CD1c-positive myeloid dendritic cell (primary cell): ENCODE measurements around the gene HHATL.
"Not testable (repeated sequence)": the region's sequence is repeated elsewhere in the genome, so short reads cannot be mapped to it uniquely, and the experiment has no call there.

Source experiments
- DNase-seq: peaks from one replicate; pipeline ENCODE4 v3.0.0-alpha.2; 2016; ENCODE audit errors: extremely low spot score

The HHATL gene

DNA sequence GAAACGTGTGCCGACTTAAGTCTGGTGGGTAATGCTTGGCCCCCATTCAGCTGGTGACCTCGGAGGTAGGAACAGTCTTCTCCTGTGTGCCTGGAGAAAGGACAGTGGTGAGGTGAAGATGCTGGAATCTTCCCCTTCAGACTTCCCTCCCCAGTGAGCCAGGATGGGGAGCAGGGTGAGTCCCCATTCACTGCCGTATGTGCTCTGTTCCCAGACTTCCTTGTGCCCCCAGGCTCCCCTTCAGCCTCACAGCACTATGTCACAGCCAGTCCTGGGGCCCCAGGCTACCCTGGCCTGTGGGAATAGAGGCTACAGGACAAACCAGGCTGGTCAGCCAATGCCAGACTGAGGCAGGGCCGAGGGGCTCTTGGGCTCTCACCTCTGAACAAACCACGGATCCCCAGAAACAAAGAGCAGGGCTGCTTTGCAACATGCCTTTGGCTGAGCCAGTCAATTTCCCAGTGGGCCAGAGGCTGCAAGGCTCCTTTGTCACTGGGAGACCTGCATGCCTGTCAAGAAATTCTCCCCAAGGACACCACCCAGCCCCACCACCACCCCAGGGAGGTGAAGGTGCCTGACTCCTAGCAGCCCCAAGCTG lies 31.8 kb upstream of the HHATL start:
- no peak for DNase-seq

DNA sequence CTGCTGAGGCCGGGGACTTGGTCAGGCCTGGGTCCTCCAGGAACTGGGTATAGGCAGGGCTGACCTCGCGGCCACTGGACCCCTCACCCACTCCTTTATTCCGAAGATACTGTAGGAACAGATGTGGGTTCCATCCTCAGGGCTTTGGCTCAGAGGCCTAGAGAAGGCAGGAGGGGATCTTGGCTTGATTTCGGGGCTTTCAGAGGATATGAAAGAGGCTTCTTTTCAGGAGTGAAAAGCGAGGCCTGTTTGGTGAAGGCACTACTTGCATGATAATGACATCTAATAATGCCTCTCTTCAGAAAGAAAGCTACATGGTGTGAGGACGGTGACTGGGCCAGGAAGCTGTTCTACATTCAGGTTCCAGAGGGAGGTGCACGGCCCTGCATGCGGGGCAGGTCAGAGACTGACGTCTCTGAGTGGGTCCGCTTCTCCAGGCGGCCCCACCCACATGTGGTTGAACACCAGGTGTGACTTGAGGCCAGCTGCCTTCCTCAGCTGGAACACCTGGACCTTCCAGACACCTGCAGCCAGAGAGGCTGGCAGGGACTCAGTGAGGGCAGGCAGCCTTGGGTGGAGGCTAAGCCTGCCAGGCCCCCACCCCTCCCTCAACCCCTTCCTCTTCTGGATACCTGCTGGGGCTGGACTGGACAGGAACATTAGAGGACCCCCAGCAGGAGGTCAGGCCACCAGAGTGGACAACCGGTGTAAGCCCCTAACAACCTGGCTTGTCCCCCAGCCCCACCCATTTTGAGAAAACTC lies 31.1 kb upstream of the HHATL start:
- no peak for DNase-seq

DNA sequence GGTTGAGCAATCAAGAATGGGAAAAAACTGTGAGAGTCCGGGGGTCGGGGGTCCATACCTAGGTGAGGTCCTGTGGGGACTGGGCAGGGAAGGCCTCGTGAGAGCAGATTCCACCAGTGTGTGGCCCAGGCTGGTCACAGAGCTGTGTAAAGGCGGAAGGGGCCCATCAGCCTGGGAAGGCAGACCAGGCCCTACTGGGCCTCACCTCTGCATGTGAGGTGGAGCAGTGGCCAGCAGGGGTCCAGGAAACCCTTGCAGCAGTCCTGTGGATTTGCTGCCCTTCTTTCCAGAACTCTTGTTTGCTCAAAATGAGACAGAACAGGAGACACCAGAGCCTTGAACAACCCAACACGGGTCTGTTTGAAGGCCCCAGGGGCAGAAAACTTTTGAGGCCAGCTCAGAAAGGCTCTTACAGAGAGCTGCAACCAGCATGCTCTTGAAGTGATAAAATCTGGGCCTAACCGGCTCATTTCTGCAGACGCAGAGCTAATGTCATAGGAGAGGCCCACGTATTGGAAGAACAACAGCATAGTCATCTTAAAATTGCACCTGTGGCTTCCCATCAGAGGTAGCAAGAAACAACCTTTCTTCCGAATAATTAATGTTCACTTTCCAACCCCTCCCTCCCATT lies 30.3 kb upstream of the HHATL start:
- no peak for DNase-seq

DNA sequence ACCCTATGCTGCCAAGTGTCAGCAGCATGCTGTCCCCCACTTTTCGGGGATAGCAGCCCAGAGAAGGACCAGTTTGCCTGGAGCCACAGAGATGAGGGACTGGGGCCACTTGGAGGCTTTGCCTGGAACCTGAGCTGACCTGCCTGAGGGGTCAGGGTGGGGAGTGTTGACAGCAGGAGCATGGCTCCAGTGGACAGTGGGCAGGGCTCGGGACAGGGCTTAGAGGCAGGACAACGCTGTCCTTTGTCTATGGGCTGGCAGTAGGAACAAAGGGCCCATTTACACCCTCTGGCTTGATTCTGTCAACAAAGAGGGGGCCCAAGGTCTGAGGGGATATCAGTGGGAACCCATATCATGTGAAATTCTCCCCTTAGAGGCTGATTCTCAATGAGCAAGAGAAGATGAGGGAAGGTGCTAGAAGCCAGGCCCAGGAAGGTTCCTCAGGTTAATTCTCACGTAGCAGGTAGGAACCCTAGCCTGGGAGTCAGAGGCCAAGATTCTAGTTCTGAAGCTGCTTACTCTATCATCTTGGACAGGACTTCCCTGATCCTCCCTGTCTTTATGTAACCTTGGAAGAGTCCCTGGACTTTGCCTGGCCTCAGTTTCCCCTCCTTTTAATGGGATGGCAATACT lies 29.7 kb upstream of the HHATL start:
- DNase-seq: no peak

DNA sequence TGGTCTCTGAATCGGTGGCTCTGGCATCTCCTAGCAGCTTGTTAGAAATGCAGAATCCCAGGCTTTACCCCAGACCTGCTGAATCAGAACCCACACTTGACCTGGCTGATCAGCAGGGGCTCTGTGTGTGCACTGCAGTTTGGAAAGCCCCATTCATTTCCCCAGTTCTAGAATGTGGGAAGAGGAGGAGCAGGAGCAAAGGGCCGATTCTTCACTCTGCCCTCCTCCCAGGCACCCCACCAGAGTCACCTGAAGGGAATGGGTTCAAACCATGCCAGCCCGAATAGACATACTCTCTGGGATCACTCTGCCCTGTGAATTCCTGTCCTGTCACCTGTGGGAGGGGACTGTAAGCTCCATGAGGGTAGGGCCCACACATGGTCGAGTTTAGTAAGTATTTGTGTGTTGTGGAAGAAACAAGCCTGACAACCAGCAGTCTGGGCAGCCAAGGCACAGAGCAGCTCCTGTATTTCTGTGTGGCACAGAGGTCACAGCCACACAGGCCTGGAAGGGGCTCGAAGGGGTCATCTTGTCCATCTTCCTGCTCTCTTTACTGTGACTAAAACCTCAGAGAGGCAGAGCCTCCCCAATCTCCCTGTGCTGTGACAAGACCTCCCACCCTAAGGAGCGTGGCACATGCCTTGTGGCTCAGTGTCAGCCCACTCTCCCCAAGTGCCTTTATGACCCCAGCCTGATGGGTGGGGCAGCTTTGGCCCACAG lies 29.0 kb upstream of the HHATL start:
- no peak for DNase-seq

DNA sequence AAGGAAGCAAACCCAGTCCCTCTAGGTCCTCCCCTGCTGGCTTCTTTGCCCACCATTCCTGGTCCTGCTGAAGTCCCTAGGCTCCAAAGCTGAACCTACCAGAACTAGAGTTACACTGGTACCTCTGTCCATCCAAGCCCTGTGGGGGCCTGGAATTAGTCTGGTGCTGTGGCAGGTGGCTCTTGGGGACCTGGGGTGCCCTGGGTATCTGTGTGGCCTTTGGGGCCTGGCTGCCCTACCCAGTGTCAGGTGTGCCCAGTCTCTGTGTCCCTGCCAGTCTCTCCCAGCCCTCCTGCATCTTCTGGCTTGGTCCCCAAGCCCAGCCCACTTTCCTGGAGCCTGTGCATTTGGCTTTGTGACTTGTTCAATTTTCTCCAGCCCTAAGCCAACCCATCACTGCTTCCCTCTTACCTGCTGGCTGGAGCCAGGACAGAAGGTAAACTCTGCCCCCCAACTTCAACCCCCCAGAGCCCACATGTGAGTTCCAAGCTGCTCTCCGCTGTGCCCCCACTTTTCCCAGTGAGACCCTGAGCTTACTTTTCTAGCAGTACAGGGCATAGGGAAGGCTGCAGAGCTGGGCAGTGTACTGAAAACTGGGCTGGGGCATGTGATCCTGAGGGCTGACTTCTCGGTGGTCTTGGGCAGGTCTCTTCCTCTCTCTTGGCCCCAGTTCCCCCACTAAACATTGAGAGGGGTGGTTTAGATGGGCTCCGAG lies 28.3 kb upstream of the HHATL start:
- no peak for DNase-seq

DNA sequence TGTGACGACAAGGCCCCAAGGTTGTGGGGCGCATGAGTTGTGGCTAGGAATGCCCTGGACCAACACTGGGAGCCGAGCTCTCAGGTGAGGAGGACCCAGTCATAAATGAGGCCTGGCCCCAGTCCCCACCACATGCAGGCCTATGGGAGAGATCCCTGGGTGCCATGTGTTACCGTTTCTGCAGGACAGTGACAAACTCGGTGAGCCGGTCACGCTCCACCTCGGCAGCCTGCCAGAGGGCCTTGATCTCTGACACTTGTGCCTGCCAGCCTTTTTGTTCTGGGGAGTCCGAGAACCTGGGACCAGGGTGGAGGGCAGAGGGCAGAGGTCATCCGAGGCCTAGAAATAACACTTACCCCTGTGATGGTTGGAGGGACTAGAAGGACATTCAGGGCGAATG lies 27.7 kb upstream of the HHATL start:
- DNase-seq: no peak

DNA sequence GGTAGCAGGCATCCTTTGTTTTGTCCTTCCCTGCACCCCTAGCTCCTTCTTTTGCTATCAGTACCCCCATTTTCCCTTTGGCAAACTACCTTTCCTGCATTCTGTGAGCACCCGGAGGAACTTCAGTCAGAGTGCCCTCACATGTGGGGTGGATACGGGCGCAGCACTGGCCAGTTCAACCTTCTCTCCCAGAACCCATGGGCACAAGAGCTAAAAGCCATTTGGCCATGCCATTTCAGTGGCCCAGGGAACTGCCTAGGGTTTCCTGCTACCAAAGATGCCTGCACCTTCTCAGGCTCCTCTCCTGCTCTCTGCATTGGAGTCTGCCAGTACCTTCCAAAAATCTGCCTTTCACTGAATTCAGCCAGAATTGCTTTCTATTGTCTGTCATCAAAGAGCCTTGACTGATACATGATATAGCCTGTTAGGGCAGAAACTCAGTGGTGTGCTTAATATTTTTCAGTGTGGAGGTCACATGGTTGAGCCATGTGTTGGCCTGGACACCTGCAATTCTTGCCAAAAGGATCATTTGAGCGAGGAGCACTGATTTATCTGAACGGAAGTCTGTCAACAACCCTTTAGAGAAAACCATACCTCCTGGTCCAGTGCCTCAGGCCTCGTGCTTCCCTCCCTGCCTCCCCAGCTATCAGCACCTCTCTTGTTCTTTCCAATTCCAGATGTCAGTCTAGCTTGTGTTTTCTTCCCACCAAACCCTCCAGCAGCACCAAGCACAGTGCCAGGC lies 27.0 kb upstream of the HHATL start:
- no peak for DNase-seq

DNA sequence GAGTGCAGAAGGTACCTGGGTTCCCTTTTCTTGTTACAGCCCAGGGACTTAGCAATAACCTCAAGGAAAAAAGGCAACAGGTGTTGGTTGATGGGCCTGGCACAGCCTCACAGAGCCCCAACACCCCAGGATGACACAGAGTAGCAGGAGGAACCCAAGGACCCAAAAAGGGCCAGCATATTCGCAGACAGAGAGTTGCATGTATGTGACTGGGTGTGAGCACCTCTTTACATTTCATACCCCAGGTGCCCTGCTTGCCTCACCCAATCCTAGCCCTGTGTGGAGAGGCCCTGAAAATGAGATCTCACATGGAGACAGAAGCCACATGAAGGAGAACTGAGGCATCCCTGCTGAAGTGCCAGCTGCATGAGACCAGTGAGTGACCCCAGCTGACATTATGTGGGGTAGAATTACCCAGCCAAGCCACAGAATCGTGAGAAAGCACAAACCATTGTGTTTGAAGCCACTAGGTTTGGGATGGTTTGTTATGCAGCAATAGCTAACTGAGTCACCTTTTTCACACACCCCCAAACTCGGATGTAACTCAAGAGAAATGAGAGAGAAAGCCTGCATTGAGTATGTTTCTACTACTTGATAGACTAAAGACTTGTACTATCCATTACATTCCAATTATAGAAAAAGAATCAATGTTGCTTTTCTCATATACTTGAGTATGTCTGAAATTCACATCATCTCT lies 26.2 kb upstream of the HHATL start:
- no peak for DNase-seq

DNA sequence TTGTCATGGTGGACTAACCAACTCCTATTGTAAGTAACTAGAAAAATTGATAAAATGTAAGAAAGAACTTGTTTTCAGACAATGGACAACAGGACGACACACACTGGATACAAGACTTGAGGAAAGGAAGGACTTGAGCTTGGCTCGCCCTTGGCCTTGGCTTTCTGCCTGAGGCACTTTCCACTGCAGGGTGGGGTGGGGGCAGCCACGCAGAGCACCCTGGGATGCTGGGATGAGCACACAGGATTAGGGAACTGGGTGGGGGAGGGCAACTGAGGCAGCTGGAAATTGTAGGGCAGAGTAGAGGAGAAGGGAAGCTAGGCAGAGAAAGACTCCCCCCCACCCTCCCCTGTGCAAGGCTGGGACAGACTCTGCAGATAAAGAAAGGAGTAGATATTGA lies 25.5 kb upstream of the HHATL start:
- no peak for DNase-seq

DNA sequence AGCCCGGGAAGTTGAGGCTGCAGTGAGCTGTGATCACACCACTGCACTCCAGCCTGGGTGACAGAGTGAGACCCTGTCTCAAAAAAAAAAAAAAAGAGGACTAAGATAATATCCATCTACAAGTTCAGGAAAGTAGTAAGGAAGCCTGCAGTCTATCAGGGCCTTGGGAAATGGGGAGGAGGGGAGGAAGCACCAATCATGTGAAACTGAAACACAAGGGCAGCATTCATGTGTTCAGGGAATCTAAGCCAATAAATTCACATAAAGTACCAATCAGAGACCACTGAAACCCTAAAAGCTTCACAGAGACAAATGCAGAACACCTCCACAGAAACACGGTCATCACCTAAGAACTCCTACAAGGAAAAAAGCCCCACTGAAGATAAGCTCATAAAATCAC lies 22.9 kb upstream of the HHATL start:
- DNase-seq: no peak

DNA sequence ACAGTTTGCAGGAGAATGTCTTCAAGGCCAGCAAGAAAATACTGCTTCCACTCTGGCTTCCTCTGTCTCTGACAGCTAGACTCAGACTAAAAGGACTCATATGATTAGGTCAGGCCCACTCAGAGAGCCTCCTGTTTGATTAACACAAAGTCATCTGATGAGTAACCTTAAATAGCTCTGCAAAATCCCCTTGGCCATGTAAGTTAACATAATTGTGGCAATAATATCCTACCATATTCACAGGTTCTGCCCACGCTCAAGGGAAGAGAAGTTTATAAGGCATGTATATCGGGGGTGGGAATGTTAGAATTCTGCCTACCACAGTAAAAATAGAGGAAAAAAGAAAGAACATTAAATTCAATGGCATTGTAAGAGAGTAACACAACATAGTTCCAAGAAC lies 20.6 kb upstream of the HHATL start:
- DNase-seq: no peak

DNA sequence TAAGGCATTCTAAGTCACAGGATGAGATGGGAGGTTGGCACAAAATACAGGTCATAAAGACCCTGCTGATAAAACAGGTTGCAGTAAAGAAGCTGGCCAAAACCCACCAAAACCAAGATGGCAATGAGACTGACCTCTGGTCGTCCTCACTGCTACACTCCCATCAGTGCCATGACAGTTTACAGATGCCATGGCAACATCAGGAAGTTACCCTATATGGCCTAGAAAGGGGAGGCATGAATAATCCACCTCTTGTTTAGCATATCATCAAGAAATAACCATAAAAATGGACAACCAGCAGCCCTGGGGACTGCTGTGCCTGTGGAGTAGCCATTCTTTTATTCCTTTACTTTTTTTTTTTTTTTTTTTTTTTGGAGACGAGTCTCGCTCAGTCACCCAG lies 19.8 kb upstream of the HHATL start:
- DNase-seq: not testable (repeated sequence)

DNA sequence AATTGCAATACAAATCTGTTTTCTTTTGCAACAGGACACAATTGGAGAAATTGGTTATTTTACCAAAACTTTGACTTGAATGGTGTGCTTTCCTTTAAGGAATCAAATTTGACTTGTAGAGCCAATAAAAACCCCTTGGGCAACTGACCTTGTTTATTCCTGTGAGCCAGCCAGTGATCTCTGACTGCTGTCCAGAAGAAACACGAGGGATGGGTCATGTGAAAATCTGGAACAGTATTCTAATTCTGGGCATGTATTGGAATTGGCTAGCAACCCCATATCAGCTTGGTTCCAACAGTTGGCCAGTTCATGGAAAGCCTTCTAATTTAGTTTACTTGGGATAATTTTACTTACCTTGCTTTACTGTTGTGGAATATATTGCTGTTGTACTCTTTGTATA lies 19.1 kb upstream of the HHATL start:
- DNase-seq: no peak

DNA sequence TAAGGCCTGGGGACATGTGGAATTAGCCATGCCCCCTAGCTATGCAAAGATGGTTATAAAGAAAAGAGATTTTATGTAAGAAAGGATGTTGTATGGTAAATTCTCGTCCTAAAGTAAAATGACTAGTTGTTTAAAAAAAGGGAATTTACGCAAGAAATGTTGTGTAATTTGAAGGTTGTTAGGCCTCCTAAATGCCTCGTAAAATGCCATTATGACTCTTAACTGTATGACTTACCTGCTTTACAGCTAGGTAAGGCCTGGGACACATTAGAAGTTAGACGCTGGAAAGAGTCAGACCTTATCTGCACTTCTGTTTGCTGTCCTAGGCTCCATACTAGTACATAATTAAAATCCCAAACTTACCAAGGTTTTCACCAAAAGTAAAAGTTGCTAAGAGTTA lies 17.5 kb upstream of the HHATL start:
- peak; percentile 45 for DNase-seq

DNA sequence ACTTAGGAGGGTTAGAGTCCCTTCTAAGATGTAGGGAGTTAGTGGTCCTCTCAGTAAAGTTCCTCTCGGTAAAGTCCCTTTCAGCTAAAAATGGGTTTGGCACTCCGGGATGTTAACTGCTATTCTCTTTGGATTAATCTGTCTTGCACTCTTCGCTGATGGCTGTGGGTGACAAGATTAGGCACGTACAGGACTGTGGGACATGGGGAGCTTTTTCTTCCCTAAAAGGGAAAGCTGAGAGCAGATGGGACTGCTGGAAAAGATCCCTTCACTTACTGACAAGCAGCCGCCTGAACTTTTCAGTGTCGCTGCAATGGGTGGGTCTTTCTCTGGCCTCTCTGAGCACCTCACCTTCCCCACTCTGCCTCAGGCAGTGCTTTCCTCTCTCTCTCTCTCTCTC lies 16.4 kb upstream of the HHATL start:
- no peak for DNase-seq

DNA sequence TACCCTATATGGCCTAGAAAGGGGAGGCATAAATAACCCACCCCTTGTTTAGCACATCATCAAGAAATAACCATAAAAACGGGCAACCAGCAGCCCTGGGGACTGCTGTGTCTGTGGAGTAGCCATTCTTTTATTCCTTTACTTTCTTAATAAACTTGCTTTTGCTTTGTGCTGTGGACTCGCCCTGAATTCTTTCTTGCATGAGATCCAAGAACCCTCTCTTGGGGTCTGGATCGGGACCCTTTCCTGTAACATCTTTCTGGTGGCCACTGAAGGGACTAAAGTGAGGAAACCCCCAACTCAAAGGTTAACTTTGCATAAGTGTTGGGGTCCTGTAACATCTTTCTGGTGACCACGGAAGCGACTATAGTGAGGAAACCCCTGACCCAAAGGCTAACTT lies 15.7 kb upstream of the HHATL start:
- no peak for DNase-seq

DNA sequence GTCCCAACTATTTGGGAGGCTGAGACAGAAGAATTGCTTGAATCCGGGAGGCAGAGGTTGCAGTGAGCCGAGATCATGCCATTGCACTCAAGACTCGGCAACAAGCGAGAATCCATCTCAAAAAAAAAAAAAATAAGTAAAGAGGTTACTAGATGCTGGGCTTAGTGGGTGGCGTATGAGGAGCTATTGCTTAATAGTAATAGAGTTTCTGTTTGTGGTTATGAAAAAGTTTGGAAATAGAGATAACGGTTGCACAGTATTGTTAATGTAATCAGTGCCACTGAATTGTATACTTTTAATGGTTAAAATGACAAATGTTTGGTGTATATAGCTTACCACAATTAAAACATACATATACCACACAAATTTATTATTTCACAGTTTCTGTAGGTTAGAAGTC lies 14.7 kb upstream of the HHATL start:
- DNase-seq: peak; percentile 7

DNA sequence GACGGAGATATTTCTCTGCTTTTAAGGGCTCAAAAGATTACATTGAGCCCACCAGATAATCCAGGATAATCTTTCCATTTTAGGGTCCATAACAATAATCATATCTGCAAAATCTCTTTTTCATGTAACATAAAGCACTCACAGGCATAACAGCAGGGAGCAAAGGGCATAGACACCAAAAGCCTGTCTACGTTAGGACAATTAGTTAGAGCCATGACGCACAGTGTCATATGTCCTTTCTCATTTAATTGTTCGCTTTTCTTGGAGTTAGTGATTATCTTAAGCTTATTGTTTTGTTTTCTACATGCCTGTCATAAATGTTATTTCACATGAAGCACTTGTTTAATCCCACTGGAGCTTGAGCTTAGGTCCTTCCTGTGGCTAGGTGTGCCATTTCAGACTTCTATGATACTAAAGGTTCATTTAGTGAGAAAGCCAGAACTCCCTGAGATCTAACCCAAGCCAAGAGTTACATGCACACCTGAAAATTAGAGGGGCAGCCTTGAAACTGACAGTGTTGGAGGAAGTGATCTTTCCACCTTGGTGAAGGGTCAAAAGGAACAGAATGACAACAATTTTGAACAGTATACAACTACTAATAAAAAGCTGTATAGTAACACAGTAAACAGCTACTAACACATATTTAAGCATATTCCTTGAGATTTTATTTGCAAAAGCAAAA lies 11.7 kb upstream of the HHATL start:
- no peak for DNase-seq

DNA sequence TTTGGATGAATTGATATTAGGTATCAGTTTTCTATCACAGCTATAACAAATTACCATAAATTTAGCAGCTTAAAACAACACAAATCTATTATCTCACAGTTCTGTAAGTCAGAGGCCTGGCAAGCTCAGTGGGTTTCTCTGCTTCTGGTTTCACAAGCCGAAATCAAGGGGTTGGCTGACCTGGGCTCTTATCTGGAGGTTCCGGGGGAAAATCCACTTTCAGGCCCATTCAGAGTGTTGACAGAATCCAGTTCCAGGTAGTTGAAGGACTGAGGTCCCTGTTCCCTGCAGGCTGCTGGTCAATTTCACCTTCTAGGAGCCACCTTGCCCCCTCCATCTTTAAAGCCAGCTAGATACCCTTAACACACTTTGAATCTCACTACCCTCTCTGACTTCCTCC lies 11.1 kb upstream of the HHATL start:
- no peak for DNase-seq
